NCI-H146 treated with DMSO at 0.1 percent for 48 hours (cell line): ENCODE data around the gene CHST15.

Experiments
- DNase-seq: peaks from one replicate; lab custom pipeline; 2025; ENCODE audit not compliant: unreplicated experiment; lab: John Stamatoyannopoulos, UW

CHST15 gene

DNA sequence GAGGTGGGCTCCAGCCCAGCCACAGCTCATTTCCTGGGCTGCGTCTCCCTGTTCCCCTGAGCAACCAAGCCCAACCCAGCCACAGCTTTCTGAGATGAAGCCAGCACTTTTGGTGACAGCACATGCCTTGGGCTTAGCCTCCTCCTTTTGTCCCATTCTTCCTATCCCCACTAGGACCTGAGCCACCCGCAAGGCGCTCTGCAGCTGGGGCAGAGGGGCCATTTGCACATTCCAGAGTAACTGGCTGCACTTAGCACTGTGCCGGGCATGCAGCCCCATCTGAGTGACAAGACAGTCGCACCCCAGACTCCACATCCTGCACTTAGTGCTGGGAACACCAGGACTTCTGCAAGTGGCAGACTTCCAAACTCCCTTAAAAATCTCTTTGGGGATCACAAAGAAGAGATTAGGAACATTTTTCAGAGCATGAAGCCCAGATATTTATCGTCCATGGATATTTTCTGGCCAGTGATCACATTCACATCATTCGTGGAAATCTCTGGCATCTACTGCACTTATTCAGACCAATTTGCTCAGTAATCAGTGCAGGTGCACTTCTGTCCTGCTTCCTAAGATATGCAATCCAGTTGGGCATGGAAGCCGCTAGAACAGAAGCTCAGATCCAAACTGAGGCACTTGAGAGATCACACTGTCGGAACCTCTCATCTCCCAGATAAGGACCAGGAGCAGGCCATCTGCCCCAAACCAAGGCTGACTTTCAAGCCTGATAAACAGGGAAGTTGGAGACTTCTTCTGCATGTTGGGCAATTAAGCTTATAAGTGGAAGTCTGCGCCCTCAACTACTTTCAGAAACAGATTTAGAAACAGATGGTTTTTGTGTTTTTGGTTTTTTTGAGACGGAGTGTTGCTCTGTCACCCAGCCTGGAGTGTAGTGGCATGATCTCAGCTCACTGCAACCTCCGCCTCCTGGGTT is 26.4 kb downstream of the CHST15 start:
- no peak for DNase-seq

DNA sequence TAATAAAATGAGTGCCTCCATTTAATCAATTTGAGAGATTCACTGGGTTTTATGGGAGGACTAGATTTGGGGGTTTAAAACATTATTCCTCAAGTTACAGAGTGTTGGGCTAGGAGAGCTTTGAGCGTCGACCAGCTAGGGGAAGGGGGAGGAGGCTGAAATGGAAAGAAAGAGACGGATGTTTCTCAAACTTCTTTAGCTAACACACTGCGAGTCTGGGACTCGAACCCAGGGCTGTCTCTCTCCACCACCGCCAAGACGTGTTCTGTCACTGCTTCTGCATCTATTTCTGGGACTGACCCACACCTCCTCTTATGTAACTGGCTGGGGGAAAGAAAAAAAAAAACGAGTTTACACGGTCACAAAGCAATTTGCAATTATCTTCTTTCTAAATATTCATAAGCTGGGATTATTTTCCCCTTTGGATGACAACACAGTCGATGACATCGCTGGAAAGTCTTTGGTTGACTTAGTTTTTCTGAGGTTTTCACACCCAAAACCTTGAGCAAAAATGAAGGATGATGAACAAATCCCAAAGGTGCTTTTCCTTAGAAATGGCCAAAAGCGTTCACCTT is 27.2 kb downstream of the CHST15 start:
- DNase-seq, result no peak

DNA sequence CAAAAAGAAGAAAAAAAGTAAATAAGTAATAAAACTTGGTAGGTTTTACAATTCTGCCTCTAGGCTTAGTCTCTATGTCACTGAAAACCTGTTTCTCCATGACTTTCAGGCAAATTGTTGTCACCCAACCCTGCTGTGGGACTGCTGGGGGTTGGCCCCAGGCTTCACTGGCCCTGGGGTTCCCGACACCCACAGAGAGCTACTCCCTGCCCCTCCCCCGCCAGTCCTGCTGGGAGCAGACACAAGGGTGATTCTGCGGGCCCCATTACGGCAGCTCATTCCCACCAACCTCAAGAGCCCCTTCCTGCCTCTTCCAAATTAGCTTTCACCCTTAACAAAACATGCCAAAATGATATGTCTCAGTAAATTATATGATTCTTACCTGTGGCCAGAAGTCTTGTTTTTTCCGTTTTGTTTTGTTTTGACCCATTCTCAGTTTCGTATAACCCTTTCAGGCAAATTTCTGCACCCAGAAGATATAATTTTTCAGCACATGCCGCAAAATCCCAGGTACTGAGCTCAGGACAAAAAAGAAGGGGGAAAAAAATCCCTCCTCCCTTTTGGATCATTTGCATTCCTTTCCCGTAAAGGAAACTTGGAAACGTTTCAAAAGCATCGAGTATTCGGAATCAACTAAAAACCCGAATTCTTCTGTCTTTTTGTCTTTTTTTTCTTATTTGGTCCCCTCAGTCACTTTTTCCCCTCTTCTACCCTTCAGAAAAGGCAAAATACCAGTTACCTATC is 27.8 kb downstream of the CHST15 start:
- DNase-seq, result no peak

DNA sequence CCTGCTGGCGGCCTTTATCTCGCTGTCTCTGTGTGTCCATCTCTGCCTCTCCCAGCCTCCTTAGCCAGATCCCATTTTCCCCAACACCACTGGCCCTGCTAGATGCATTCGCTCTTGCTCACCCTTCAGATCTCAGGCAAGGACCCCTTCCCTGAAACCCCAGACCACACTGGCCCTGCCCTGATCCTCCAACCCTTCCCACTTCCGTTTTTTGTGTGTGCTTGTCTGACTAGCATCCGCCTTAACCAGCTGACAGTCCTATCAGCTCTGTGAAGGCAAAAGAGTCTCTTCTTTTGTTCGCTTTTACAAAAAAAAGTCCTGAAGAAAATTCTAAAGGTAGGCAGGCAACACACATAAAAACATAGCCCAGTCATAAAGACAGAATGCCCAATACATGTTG is 28.7 kb downstream of the CHST15 start:
- no peak for DNase-seq

DNA sequence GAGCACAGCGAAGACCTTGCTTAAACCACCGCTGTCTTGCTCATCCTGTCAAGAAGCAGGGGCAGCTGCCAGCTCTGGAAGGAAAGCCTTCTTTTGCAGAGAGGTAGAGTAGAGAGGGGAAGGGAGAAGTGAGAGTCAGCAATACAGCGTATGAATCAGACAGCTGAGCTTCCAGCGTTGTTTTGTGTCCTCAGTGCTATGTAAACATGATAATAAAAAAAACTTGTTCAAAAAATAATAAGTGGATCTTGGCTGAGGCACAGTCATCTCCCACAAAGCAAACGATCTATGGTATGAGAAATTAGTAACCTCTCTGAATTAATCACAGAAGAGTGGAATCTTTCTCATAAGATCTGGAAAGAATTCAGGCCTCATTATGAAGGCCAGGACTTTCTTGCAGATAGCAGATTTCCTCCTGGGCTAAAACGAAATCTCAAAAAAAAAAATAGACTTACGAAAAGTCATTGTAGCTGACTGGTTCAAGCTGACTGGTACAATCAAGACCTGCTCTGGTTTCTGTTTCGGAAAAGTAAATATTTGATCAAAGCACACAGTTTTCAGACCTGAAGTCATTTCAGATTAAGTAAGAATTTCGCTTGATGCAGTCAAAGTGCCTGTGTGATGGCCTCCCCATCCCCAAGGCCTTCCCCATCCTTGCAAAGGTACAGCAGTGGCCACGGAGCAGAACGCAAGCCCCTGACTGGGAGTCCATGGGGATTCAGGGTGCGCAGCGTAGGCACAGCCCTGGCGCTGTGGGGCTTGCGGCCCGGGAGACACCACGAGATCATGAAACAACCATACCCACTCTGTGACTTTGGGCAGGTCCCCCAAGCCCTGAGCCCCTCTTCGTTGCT is 29.4 kb downstream of the CHST15 start:
- no peak for DNase-seq

DNA sequence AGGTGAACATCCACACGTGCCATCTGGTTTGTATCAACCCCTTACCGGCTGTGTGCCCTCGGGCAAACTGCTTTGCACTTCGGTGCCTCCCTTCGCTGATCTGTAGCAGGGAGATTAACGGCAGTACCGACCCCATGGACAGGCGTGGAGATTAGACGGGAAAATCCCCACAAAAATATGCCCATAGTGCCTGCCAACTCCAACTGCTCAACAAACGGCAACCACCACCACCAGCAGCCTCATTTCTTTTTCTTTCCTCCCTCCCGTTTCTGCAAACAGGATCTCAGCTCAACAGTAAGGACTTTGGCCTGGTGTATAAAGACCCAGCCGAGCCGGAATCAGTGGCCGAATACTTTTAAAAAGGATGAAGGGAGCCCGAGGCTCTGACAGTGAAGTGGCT is 31.0 kb downstream of the CHST15 start:
- no peak for DNase-seq

DNA sequence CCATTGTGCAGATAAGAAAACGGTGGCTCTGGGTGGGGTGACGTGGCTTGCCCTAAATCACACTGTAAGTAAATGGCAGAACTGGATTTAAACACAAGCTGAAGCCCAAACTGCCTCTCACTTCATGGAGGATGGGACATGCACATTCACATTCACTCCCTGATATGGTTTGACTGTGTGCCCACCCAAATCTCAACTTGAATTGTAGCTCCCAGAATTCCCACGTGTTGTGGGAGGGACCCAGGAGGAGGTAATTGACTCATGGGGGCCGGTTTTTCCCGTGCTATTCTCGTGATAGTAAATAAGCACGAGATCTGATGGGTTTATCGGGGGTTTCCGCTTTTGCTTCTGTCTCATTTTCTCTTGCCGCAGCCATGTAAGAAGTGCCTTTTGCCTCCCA is 32.4 kb downstream of the CHST15 start:
- no peak for DNase-seq

DNA sequence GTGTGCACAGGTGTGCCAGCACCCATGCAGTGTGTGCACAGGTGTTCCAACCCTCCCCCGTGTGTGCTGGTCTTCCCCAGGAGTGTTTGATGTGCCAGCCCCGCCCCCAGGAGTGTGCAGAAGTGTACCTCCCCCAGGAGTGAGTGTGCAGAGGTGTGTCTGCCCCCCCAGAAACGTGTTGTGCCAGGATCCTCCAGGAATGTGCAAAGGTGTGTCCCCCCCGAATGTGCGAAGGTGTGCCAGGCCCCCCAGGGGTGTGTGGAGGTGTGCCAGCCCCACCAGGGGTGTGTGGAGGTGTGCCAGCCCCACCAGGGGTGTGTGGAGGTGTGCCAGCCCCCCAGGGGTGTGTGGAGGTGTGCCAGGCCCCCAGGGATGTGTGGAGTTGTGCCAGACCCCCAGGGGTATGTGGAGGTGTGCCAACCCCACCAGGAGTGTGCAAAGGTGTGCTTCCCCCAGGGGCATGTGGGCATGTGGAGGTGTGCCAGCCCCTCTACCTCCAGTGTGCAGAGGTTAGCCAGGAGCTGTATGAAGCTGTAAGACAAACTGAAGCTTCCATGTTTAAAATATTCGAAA is 33.2 kb downstream of the CHST15 start:
- DNase-seq, result no peak

DNA sequence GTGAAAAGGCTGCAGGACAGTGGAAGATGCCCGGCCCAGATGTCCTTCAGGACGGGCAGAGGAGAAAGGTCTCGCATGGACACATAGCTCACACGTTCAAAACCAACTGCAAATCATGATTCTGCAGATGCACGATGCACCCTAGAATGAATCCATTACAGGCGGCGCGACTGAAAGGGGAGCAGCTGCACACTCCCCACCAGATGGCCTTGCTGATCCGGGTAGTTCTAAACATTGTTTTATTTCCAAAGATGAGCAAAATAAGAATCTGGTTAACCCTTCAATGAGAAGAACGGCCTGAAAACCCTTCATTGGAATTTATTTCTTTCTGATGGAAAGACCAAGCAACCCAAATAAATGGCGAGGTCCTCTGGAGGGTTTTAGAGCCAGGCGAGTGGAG is 33.8 kb downstream of the CHST15 start:
- no peak for DNase-seq

DNA sequence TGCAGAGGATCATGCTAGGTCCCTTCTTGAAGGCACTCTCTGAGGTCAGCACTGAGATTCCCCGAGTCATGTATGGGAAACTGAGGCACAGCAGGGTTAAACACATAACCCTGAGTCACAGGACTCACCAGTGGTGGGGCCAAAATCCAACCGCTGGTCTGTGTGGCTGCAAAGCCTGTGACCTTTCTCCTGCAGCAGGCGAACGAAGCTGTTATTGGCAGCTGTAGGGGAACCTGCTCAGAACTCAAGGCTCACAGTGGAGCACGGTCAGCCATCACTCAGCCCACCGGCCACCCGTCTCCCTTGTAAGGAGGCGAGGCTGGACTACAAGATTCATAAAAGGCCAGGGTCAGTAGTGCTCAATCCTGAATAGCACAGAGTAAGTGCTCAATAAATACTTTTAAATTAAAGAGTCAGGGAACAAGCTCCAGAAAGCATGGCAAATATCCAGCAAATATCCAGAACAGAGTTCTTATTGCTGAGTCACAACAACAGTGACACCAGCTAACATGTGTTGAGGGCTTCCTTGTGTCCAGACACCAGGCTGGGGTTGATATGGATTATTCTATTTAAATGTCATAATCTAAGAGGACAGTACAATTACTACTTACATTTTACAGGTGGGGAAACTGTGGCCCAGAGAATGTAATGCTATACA is 34.9 kb downstream of the CHST15 start:
- no peak for DNase-seq

DNA sequence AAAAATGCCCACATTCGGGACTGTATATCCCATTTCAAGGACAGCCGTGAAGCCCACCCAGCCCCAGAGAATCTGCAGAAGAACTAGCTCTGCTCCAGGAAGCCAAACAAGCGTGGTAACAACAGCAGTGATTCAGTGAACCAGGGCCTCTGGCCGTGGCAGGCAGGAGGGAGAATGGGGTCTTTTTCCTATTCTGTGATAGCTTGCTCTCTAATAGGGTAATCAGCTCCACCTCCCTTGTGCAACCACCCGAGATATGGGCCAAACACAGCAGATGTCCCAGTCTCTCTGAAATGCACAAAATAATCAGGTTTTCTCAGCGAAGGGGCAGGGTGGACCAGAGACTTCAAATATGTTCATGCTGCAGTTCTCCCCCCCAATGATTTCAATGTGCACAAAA is 35.8 kb downstream of the CHST15 start:
- no peak for DNase-seq

DNA sequence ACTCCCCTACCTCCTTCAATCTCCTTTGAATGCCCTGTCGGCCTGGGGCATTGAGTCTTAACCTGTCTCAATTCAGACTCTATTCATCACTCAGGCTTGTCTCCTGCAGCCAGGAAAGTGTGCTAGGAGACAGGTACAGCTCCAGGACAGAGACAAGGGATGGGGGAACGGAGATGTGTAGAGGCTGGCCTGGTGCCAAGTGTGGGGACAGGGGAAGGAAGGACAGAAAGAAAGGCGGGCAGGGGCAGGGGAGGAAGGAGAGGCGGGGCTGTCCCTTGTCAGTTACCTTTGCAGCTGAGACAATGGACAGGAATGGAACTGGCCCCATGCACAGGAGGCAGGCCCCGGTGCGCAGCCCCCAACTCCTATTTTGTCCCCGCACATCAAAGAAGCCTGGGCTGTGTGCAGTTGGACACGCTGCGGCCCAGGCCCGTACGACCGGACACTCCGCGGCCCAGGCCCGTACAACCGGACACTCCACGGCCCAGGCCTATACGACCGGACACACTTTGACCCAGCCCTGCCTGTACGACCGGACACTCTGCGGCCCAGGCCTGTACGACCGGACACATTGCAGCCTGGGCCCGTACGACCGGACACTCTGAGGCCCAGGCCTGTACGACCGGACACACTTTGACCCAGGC is 36.9 kb downstream of the CHST15 start:
- DNase-seq, result no peak

DNA sequence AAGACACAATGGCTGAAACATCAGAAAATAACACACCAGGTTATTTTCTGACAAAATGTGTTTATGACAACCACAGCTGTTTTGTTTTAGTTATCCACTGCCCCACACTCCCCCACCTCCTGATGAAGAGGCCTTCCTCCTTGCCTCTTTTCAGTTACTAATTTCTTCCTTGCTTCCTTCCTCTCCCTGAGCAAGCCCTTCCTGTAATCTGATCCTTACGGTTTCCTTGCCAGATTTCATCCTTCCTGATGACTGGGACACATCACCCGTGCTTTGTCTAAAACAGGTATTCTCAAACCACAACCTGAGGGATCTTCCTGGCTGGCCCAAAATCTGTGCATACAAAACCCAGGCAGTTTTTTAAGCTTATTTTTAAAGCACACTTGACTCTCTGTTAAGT is 39.4 kb downstream of the CHST15 start:
- no peak for DNase-seq

DNA sequence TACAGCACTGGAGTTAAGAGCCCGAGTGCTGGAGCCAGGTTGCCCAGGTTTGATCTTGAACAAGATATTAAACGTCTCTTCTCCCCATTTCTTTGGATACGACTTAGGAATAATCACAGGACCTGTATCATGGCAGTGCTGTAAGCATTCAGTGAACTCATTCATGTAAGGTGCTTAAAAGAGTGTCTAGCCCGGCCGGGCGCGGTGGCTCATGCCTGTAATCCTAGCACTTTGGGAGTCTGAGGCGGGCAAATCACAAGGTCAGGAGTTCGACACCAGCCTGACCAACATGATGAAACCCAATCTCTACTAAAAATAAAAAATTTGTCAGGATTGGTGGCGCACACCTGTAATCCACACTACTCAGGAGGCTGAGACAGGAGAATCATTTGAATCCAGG is 40.8 kb downstream of the CHST15 start:
- no peak for DNase-seq

DNA sequence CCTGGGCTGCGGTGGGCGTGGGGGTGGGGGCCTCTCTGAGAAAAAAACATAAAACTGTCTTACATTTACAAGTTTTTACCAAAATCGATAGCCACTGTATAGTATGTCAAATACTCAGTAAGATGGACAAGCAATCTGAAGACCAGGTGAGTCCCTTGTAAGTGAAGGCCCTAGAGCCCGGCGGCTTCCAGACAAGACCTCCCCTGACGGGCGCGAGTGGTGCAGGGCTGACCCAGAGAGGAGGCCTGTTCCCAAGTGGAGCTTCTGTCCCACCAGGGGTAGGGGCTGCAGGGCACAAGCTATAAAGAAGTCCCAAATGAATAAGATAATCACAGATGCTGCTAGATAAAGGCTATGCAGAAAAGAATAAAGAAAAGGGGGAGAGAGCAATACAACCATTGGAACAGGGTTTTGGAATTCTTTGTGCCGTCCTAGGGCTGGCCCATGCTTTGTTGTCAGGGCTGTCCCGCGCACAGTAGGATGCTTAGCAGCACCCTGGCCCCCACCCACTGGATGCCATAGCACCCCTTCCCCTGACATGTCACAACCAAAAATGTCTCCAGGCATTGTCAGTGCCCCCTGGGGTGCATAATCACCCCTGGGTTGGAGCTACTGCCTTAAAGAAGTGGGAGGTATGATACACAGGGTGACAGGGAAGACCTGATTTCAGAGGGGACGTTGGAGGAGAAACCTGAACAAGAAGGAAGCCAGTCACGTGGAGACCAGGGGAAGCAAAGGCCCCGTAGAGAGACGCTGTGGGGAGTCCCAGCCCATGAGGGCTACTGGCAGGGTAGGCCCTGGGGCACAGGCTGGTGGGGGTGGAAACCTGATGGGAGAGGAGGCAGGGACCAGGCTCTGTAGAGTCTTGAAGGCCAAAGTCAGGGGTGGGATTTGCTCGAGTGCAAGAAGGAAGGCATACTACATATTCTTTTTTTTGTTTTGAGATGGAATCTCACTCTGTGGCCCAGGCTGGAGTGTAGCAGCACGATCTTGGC is 43.1 kb downstream of the CHST15 start:
- DNase-seq, result no peak

DNA sequence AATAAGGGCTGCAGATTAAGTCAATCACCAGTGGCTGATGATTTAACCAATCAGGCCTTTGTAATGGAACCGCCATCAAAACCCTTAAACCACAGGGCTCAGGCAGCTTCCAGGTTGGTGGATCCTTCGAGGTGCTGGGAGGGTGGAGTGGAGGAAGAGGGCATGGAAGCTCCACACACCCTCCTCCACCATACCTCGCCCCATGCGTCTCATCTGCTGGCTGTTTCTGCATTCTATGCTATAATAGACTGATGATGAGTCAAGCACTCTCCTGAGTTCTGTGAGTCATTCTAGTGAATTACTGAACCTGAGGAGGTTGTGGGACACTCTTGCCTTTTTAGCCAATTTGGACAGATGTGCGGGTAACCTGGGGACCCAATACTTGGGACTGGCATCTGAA is 43.9 kb downstream of the CHST15 start:
- no peak for DNase-seq

DNA sequence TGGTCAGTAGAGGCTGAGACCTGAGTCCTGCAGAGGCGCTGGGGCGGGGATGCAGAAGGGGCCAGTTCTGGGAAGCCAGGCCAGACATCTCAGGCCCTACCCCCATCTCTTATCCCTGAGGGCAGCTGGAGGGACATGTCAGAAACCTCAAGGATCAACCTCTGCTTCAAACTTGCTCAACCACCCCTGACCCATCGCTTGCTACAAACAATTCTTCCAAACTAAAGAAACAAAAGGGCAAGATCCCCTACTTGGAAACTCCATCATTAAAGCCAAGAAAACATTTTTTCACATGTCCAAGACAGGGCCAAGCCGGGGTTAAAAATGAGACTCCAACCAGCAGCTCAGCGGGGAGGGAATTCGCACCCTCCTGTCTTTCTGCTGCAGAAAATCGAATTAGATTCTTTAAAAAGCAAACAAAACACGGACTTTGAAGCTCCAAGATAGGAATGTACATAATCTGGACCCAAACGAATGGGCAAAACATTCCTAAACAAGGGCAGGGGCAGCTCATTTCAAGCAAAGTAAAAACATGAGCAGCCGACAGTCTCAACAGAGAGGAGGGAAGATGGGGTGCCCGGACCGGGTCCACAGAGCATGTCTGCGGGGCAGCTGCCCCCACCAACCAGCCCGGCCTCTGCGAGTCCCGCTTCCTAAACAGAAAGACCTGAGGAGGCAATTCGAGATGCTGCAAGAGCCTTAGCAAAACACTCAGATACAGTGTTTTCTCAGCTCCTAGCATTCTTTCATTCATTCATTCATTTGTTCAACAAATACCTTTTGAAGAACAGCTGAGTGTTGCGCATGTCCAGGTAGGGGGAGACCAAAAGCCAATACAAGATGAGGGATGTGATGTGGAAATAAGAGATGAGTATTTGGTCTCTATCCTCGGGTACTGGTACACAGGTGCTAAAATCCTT is 44.8 kb downstream of the CHST15 start:
- DNase-seq, result no peak
